Fibroblast of lung (primary cell): Measurements from ENCODE around the gene KMT2D.

Experiments used
- EZH2 ChIP-seq: IDR thresholded peaks from 2 replicates; pipeline ENCODE4 v1.5.1; 2012; ENCODE audit warnings: low read length, control low read depth, mild to moderate bottlenecking; ENCODE audit errors: missing control alignments
- TF ChIP-seq, protein P1 (sequence below), 2 donors: IDR thresholded peaks in 1 of 2; conservative IDR thresholded peaks in 1 of 2; 1 replicate in 1 of 2; 2 replicates in 1 of 2; pipeline ENCODE4 v1.5.1; 2011 to 2012; ENCODE audit warnings: low read length in 2 of 2, control low read depth in 1 of 2, inconsistent platforms in 1 of 2, low read depth in 1 of 2, mild to moderate bottlenecking in 1 of 2

DNA sequence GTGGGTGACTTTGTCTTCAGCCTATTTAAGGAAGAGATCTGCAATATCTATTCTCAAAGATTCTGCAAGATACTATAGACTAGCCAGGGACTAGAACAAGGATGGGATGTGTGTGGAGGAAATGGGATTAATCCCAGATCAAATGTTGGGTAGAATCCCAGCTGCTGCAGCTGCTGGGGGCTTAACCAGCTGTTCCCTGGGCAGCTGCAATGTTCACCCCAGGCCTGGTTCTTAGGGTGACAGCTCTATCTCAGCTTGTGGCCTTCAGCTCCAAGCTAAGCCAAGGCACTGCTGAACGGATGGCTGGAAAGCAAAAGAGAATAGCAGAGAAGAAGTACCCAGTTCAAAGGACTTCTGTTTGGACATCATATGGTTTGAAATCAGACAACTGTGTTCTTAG, 19.2 kb upstream of the KMT2D start:
- TF ChIP-seq, protein P1, sequence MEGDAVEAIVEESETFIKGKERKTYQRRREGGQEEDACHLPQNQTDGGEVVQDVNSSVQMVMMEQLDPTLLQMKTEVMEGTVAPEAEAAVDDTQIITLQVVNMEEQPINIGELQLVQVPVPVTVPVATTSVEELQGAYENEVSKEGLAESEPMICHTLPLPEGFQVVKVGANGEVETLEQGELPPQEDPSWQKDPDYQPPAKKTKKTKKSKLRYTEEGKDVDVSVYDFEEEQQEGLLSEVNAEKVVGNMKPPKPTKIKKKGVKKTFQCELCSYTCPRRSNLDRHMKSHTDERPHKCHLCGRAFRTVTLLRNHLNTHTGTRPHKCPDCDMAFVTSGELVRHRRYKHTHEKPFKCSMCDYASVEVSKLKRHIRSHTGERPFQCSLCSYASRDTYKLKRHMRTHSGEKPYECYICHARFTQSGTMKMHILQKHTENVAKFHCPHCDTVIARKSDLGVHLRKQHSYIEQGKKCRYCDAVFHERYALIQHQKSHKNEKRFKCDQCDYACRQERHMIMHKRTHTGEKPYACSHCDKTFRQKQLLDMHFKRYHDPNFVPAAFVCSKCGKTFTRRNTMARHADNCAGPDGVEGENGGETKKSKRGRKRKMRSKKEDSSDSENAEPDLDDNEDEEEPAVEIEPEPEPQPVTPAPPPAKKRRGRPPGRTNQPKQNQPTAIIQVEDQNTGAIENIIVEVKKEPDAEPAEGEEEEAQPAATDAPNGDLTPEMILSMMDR (conservative IDR thresholded peaks at IDR 0.05 in 1 of 2, IDR thresholded peaks at IDR 0.05 in 1 of 2; ENCODE audit: low read depth in 1 of 2, low read length in 2 of 2) = no peak
- TF ChIP-seq EZH2 = no peak
